NOMO-1 (cell line): Measurements from ENCODE around the gene TMEM185B.
"Not testable (repeated sequence)": the region's sequence is repeated elsewhere in the genome, so short reads cannot be mapped to it uniquely, and the experiment has no call there.

ENCODE experiments used
- DNase-seq, 2 experiments: peaks; one replicate each; lab custom pipeline; 2025; ENCODE audit not compliant: unreplicated experiment in 2 of 2; lab: John Stamatoyannopoulos, UW

The TMEM185B gene

DNA sequence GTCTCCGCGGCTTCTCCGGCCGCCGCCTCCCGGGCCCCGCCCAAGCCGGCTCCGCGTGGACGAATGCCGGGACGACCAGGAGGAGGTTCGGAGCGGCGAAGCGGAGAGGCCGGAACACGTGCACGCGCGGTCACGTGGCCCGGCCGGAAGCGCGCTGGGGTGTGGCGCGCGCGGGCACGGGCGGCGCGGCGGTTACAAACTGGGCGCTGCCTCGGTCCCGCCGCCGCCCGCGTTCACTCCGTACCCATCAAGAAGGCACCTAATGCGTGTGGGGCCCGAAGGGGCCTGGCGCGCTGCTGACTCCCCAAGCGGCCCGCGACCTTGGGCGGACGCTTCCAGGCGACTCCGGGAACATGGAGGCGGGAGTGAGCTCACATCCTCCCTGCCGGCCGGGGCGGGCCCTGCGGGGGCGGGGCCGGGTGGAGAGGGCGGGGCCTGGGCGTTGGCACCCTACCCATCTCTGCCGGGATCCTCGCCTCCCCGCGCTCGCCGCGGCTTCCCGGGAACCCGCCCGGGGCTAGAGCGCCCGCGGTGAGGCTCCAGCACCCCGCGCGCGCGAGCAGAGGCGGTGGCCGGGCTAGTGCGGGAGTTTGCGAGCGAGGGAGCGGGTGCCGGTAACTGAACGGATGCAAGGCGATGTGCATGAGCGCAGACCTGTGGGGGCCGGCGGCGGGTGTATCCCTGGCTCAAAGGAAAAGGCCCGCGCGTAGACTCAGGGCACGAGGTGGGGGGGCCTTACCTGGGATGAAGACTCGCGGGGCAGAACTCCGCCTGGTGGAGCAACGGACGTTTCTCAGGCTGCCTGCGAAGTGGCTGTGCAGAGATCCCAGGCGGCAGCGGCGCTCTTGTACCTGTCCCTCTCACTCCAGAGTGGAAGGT is at the start of gene TMEM185B:
TMEM185B (minus strand) TSS at position 367 of the 879 bp plus-strand sequence. CDS start 424 bp downstream, outside the sequence.
- DNase-seq, result peak; percentile 49 to 75

DNA sequence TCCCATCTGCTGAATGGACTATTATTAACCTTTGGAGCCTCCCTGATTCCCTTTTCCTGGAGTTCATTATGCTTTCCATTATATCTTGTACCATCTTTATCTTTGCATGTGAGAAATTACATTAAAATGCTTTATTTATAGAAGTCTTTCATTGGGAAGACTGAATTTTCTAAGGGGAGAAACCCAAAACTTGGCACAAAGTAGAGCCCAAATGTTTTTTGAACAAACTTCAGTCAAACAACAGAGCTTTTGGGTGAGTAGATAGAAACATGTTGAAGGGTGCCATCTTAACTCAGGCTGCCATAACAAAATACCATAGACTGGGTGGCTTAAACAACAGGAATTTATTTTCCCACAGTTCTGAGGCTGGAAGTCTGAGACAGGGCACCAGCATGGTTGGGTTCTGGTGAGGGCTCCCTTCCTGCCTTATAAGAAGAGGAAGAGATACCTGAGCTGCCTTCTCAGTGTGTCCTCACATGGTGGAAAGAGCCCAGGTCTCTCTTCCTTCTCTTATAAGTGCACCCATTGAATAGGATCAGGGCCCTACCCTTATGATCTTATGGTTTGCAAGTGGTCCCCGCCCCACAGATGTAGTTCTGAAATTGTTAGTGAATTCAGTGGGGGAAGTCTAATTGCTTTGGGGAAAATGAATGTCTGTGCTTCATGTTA is 48.6 kb upstream of the TMEM185B start:
- DNase-seq, result no peak

DNA sequence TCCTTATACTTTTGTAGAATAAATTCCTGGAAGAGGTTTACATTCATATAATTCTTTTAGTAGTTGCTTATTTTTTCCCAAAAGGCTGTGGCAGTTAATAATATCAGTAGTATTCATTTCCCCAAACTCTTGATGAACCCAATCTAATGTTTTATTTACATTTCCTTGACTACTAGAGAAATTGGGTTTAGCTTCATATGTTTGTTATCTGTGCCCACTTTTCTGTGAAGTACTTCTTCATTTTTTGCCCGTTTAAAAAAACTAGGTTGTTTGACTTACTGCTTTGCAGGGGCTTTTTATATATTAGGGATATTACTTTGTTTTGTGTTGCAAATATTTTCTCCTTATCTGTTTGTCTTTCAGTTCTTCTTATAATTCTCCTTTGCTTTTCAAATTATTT is 46.6 kb upstream of the TMEM185B start:
- no peak for DNase-seq

DNA sequence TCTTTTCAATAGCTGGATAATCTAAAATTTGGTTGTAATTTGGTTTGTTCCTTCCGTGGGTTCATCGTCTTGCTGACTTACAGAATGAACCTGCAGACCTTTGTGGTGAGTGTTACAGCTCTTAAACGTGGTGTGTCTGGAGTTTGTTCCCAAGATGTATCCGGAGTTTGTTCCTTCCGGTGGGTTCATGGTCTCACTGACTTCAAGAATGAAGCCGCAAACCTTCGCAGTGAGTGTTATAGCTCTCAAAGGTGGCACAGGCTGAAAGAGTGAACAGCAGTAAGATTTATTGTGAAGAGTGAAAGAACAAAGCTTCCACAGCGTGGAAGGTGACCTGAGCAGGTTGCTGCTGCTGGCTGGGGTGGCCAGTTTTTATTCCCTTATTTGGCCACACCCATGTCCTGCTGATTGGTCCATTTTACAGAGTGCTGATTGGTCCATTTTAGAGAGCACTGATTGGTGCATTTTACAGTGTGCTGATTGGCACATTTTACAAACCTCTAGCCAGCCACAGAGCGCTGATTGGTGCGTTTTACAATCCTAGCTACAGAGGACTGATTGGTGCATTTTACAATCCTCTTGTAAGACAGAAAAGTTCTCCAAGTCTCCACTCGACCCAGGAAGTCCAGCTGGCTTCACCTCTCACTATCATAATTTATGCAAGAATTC is 46.0 kb upstream of the TMEM185B start:
- no peak for DNase-seq

DNA sequence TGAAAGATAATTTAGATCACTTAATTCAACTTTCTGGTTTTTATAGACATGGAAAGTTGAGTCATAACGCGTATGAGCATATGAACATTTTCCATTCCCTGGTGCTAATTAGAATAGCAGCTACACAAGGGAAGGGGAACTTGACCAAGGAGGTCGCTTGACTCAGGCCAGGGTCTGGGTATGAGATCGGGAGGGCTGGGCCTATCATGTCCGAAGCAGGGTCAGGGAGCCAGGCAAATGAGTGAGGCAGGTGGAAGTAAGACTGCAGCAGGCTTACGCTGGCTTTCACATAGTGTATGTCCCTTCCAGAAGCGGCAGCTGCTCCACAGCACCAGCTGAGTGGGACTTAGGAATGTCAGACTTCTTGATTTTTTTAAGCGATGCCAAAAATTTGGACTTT is 44.1 kb upstream of the TMEM185B start:
- no peak for DNase-seq

DNA sequence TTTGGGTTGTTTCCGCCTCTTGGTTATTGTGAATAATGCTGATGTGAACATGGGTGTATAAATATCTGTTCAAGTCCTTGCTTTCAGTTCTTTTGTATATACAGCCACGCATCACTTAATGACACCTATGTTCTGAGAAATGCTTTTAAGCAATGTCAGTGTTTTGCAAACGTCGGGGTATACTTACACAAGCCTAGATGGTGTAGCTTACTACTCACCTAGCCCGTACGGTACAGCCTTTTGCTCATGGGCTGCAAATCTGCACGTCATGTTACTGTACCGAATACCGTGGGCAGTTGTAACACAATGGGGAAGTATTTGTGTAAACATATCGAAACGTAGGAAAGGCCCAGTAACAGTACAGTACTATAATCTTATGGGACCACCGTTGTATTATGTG is 41.8 kb upstream of the TMEM185B start:
- DNase-seq, result no peak

DNA sequence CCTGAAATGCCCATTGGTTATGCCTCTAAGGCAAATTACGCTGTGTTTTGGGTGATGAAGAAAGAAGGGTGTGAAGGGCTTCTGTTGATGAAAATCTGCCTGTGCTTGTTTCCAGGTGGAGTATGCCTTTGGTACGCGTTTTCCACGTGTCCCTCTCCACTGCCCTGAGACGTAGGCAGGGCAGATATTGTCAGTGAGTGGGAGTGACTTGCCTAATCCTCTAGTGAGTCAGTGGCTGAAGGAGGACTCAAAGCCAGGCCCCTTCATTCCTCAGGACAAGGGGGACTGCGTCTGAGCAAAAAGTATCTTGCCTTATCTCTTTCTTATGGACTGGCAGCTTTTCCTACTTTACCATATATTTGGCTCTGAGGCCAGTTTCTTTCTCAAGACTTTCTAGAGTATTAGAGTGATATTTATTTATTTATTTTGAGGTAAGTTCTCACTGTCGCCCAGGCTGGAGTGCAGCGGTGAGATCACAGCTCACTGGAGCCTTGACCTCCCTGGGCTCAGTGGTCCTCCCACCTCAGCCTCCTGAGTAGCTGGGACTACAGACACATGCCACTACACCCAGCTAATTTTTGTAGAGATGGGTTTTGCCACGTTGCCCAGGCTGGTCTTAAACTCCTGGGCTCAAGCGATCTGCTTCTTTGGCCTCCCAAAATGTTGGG is 39.7 kb upstream of the TMEM185B start:
- no peak for DNase-seq

DNA sequence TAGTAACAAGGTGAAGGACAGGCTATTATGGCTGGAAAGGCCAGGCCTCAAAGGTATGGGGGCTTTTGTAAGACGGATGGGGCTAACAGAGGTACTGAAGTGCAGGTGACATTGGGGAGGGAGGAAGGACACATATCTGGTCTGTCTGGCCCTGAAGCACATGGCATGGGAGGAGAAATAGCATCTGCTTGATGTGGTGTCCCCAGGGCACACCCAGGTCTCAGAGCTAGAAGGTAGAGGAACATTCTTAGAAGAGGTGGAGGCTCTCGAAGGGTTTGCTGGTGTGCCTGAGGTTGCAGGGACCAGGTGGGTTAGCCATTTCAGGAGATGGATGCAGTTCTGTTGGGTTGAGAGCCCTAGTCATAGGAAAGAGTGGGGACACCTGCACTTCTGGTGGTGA is 39.0 kb upstream of the TMEM185B start:
- DNase-seq, result no peak

DNA sequence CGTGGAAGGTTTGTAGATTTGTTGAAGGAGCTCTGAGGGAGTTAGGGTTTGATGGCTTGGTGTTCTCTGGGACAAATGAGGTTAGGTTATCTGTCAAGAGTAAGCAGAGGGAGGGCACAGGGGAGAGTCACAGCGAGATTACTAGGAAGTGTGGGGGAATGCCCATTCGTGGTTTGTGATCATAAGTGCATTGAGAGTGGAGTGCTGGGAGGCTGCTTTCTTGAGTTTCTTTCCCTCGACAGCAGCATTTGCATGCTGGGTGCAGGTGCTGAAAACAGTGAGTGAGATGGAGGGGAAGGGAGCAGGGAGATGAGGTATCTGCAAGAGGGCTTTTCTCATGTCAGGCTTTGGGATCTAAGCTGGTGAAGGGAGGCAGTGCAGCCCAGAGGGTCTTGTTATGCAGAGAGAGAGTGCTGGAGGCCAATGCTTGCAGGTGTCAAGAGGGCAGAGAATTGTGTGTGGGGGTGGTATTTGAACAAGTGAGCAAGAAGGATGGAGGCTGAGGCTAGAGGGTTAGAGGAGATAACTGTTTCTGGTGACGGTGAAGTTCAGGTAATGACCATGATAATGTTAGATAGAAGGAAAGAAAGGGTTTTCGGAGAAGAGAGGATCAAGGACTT is 38.3 kb upstream of the TMEM185B start:
- DNase-seq, result no peak

DNA sequence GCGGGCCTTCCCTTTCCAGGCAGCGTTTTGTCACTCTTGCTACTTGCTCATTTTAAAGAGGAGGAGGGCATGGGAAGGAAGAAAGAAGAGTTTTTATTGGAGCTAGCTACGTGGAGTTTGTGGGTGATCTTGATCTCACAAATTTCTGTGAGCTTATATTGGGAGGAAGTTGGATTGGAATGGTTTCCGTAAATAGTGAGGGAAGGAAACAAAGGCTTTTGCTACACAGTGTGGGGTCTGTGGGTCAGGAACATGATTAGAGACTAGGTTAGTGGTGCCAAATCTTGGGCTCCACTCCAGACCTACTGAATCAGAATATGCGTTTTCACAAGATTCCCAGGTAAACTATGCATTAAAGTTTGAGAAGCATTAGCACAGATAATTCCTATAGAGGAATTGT is 37.5 kb upstream of the TMEM185B start:
- no peak for DNase-seq

DNA sequence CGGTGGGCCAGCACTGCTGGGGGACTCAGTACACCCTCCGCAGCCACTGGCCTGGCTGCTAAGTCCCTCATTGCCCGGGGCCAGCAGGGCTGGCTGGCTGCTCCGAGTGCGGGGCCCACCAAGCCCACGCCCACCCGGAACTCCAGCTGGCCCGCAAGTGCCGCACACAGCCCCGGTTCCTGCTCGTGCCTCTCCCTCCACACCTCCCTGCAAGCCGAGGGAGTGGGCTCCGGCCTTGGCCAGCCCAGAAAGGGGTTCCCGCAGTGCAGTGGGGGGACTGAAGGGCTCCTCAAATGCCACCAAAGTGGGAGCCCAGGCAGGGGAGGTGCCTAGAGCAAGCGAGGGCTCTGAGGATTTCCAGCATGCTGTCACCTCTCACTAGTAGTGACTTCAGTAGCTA is 36.7 kb upstream of the TMEM185B start:
- not testable (repeated sequence) for DNase-seq

DNA sequence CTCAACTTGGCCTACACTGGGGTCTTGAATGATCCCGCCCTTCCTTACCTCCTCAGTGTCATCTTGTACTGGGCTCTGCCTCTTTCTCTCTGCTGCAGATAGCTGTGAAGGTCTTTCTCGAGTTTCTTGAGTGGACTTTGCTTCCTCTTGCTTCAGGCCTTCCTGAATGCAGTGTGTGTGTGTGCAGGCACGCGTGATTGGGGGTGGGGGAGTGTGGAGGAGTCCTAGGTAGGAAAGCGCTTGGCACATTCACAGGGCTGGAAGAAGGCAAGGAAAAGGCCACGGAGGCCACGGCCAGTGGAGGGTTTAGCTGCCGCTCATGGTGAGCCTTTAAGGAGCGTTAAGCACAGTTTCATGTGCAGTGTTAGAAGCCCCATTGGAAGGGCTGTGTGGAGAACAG is 35.0 kb upstream of the TMEM185B start:
- DNase-seq, result no peak

DNA sequence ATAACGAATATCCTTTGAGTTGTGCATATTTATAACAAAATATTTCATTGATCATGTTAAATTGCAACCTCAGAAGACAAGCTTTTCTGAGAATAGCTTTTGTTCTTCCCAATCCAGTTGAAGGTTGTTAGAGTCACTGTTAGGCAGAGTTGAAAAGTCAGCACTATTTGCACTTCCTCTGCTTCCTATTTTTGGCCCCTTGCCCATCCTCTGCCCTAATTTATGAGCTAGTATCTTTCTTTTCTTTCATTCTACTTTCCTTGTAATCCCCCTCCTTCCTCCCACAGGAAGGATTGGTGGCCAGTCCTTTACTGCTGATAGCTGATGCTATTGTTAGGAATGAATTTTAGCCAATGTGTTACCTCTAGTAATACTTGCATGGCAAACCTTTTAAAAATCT is 34.3 kb upstream of the TMEM185B start:
- peak in 1 of 2 experiments; percentile 14 for DNase-seq

DNA sequence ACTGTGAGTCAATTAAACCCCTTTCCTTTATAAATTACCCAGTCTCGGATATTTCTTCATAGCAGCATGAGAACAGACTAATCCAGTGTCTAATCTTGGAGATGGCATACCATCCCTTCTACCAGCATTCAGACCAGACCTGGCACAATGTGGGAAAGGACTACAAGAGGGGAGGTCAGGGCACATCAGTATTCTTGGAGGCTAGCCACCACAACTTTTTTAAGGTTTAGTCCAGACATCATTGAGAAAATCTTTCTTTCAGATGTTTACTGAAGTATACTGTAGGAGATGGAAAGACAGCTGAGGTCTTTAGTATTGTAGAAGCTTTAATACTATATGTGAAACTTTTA is 33.4 kb upstream of the TMEM185B start:
- no peak for DNase-seq

DNA sequence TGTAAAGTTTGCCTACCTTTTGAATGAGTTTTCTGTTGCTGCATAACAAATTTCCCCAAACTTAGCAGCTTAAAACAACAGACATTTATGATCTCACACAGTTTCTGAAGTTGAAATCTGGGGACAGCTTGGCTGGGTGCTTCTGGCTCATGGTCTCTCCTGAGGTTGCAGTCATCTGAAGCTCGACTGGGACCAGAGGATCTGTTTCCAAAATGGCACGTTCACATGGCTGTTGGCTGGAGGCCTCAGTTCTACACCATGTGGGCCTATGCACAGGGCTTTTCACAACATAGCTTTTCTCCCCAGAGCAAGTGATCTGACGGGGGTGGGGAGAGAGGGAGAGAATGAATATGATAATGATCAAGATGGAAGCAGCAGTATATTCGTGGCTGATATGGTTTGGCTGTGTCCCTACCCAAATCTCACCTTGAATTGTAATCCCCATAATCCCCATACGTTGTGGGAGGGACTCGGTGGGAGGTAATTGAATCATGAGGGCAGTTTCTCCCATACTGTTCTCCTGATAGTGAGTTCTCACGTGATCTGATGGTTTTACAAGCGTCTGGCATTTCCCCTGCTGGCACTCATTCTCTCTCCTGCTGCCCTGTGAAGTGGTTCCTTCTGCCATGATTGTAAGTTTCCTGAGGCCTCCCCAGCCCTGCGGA is 32.9 kb upstream of the TMEM185B start:
- no peak for DNase-seq

DNA sequence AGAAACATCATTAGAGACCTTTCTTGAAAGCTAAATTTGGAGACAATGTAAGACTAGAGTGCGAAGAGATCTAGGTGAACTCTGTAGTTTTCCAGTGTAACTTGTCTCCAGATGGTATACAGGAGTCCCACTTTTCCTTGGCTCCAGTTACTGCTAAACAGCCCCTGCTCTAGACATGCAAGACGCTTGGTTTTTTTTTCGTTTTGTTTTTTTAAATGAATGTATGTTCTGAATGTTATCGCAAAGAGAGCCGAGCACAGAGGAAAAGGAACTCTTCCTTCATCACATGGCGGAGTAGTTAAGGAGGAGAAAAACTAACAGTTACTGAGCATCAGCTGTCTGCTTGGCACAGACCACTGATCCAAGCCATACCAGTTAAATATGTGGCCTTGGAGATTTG is 31.9 kb upstream of the TMEM185B start:
- DNase-seq, result no peak

DNA sequence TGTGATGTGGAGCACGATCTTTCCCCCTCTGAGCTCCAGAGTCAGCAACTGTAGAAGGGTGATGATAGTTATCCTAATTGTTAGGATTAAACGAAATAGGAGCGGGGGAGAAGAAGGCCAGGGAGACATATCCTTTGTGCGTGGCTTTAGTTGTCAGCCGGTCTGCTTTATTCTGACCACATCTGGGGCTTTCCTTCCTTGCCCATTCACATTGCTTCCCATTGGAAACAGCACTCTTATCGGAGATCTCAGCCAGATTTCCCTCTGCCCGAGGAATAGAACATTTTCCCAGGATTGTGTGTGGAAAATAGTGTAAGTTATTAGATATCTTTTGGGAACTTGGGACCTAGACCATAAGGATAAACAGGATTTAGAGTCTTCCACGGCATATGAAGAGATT is 31.0 kb upstream of the TMEM185B start:
- no peak for DNase-seq

DNA sequence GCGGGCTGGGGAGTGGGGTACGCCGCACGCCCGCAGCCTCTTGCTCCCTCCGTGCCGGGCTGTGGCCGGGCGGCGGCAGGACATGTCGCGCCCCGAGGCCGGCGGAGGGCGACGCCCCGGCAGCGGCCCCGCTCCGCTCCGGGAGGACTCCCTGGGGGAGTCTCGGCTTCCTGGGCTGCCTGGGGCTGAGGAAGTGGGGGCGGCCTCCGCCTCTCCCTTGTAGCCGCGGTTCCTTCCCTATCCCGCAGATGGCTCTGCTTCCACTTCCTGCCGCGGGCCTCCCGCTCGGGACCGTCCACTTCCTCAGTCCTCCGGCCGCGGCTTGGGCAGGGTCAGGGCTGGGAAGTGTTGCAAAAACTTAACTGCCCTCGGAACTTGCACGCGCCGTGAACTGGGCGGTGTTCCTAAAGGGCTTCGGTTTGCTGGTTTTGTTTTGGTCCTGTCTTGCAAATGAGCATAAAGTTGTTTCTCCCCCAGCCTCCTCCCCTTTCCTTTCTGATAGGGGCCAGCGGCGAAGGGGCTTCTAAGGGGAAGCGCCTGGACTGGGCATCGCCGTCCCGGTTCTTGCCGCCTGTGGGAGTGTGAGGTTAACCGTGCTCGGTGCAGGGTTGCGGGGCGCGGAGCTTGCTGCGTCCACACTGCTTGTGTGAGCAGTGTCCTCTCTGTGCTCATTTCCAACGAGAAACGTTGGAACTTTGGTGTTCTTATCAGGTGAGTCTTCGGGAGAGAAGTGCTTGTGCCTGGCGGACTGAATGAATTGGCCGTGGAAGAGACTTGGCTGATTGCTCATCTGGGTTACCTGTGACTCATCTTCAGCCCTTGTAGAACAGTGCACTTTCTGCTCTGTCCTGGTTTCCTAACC is 30.1 kb upstream of the TMEM185B start:
- DNase-seq, result peak; percentile 65 to 81
